Astrocyte (in vitro differentiated cells and primary cell): ENCODE results near the gene MOB1B. TPM values are rescaled to one million over a fixed set of nuclear protein-coding genes. Genes with fewer than 3 reads are reported as not detected.
A peak's percentile ranks its signal among the peaks of the same experiment; 100 is the strongest.

ENCODE experiments used
- DNase-seq: peaks from one replicate; pipeline ENCODE4 v3.0.0-alpha.2; 2010; ENCODE audit warnings: low read depth
- FAIRE-seq: peaks from 2 replicates; lab custom pipeline; 2011; peaks lifted over from hg19 to GRCh38; lab: Jason Lieb, UNC
- H2AFZ ChIP-seq: 2 replicates; pipeline ENCODE4 v1.6.0; 2012; ENCODE audit warnings: low read depth, low read length, inconsistent platforms
- H3K27ac ChIP-seq: 2 replicates; pipeline ENCODE4 v1.5.1; 2011; ENCODE audit warnings: low read depth, low read length, inconsistent platforms
- H3K27me3 ChIP-seq: 2 replicates; pipeline ENCODE4 v1.6.0; 2011; ENCODE audit warnings: low read length, inconsistent platforms; ENCODE audit not compliant: insufficient read depth
- H3K36me3 ChIP-seq: 2 replicates; pipeline ENCODE4 v1.5.1; 2011; ENCODE audit warnings: low read length, inconsistent platforms; ENCODE audit not compliant: insufficient read depth
- H3K4me1 ChIP-seq: 2 replicates; pipeline ENCODE4 v1.5.1; 2011; ENCODE audit warnings: low read length, inconsistent platforms; ENCODE audit not compliant: insufficient read depth
- H3K4me2 ChIP-seq: 2 replicates; pipeline ENCODE4 v1.6.0; 2012; ENCODE audit warnings: low read length, inconsistent platforms
- H3K4me3 ChIP-seq: 2 replicates; pipeline ENCODE4 v1.5.1; 2011; ENCODE audit warnings: low read depth, mild to moderate bottlenecking, low read length, inconsistent platforms; ENCODE audit not compliant: insufficient read depth
- H3K79me2 ChIP-seq: 2 replicates; pipeline ENCODE4 v1.6.0; 2012; ENCODE audit warnings: mild to moderate bottlenecking, low read length, inconsistent platforms; ENCODE audit not compliant: insufficient read depth
- H3K9ac ChIP-seq: 2 replicates; pipeline ENCODE4 v1.6.0; 2012; ENCODE audit warnings: mild to moderate bottlenecking, low read length, inconsistent platforms
- H3K9me3 ChIP-seq: 2 replicates; pipeline ENCODE4 v1.5.1; 2012; ENCODE audit warnings: low read depth, mild to moderate bottlenecking, low read length, inconsistent platforms; ENCODE audit not compliant: insufficient read depth
- H4K20me1 ChIP-seq: 2 replicates; pipeline ENCODE4 v1.6.0; 2012; ENCODE audit warnings: low read length, inconsistent platforms; ENCODE audit not compliant: insufficient read depth
- H3K27ac Mint-ChIP-seq: one replicate; pipeline ENCODE4 v1.8.0; 2021; ENCODE audit warnings: mild to moderate bottlenecking, mixed read lengths; ENCODE audit not compliant: unreplicated experiment
- H3K27me3 Mint-ChIP-seq: one replicate; pipeline ENCODE4 v1.8.0; 2021; ENCODE audit warnings: low read depth, mixed read lengths; ENCODE audit not compliant: unreplicated experiment
- H3K36me3 Mint-ChIP-seq: one replicate; pipeline ENCODE4 v1.8.0; 2021; ENCODE audit warnings: low read depth, mixed read lengths; ENCODE audit not compliant: unreplicated experiment
- H3K4me1 Mint-ChIP-seq: one replicate; pipeline ENCODE4 v1.8.0; 2021; ENCODE audit warnings: low read depth, mixed read lengths; ENCODE audit not compliant: unreplicated experiment
- H3K4me3 Mint-ChIP-seq: one replicate; pipeline ENCODE4 v1.8.0; 2021; ENCODE audit warnings: mild to moderate bottlenecking, moderate library complexity, mixed read lengths; ENCODE audit not compliant: unreplicated experiment
- H3K9me3 Mint-ChIP-seq: one replicate; pipeline ENCODE4 v1.8.0; 2021; ENCODE audit warnings: mild to moderate bottlenecking, mixed read lengths; ENCODE audit not compliant: unreplicated experiment
- EZH2 ChIP-seq: IDR thresholded peaks from 2 replicates; pipeline ENCODE4 v1.6.1; 2012; ENCODE audit warnings: mild to moderate bottlenecking, low read length, inconsistent platforms; ENCODE audit not compliant: insufficient read depth
- total RNA-seq: library from RNA; stranded (reverse); gene quantifications from 2 replicates; pipeline ENCODE4 v1.2.1, GENCODE V29; 2021
- TF ChIP-seq, protein P1 (sequence below): IDR thresholded peaks from 2 replicates; pipeline ENCODE4 v1.5.1; 2011; ENCODE audit warnings: low read depth, mild to moderate bottlenecking, inconsistent platforms, low read length, moderate library complexity; ENCODE audit not compliant: insufficient read depth

Gene MOB1B
- total RNA-seq, 1 donor from 2014 or later: 40.6 TPM

GRCh38 chr4:70956549-70957210 is 54.5 kb downstream of the MOB1B start:
- H3K9ac ChIP-seq: no peak overlapping the region
- no peak overlapping the region for H3K4me2 ChIP-seq
- Mint-ChIP-seq H3K4me1 (peaks cover 8% of the 10 kb centered on the region), H3K9me3 (no peaks in the 10 kb centered on the region), H3K36me3 (peaks cover 7% of the 10 kb centered on the region), H3K27me3 (no peaks in the 10 kb centered on the region), H3K4me3 (no peak overlapping the region), H3K27ac (no peak overlapping the region)
- no peak for TF ChIP-seq EZH2
- TF ChIP-seq, protein P1, sequence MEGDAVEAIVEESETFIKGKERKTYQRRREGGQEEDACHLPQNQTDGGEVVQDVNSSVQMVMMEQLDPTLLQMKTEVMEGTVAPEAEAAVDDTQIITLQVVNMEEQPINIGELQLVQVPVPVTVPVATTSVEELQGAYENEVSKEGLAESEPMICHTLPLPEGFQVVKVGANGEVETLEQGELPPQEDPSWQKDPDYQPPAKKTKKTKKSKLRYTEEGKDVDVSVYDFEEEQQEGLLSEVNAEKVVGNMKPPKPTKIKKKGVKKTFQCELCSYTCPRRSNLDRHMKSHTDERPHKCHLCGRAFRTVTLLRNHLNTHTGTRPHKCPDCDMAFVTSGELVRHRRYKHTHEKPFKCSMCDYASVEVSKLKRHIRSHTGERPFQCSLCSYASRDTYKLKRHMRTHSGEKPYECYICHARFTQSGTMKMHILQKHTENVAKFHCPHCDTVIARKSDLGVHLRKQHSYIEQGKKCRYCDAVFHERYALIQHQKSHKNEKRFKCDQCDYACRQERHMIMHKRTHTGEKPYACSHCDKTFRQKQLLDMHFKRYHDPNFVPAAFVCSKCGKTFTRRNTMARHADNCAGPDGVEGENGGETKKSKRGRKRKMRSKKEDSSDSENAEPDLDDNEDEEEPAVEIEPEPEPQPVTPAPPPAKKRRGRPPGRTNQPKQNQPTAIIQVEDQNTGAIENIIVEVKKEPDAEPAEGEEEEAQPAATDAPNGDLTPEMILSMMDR: no peak
- no peak overlapping the region for H3K27ac ChIP-seq
- H3K9me3 ChIP-seq: no peaks in the 10 kb centered on the region
- no peak overlapping the region for H3K4me3 ChIP-seq
- peaks cover 8% of the 10 kb centered on the region for H3K36me3 ChIP-seq
- no peaks in the 10 kb centered on the region for H3K27me3 ChIP-seq
- DNase-seq: no peak
- no peak overlapping the region for H2AFZ ChIP-seq
- no peak for FAIRE-seq
- peaks cover 9% of the 10 kb centered on the region for H4K20me1 ChIP-seq
- peaks cover 15% of the 10 kb centered on the region for H3K4me1 ChIP-seq
- peaks cover 47% of the 10 kb centered on the region for H3K79me2 ChIP-seq

GRCh38 chr4:70958681-70959080 is 56.5 kb downstream of the MOB1B start:
- TF ChIP-seq EZH2: no peak
- TF ChIP-seq, protein P1: no peak

DNA sequence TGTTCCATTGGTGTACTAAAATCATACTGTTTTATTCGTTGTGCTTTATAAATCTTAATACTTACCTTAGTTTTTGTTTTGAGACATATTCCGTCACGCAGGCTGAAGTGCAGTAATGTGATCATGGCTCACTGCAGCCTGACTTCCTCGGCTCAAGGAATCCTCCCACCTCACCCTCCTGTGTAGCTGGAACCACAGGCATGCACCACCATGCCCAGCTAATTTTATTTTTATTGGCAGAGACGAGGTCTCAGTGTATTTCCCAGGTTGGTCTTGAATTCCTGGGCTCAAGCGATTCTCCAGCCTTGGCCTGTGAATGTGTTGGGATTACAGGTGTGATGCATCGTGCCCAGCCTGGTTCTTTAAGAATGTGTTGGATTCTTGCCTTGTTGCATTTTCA is 66.9 kb downstream of the MOB1B start:
- H2AFZ ChIP-seq: no peak overlapping the region
- Mint-ChIP-seq H3K4me3 (no peak overlapping the region), H3K36me3 (peaks cover 8% of the 10 kb centered on the region), H3K4me1 (peaks cover 7% of the 10 kb centered on the region), H3K27me3 (no peaks in the 10 kb centered on the region), H3K27ac (peak overlapping the region; percentile 58), H3K9me3 (no peaks in the 10 kb centered on the region)
- H3K79me2 ChIP-seq: no peaks in the 10 kb centered on the region
- H3K4me3 ChIP-seq: no peak overlapping the region
- TF ChIP-seq, protein P1: no peak
- TF ChIP-seq EZH2: no peak
- no peak overlapping the region for H3K9ac ChIP-seq
- peaks cover 4% of the 10 kb centered on the region for H3K4me1 ChIP-seq
- no peak for FAIRE-seq
- peak overlapping the region; percentile 9 for H3K4me2 ChIP-seq
- peaks cover 10% of the 10 kb centered on the region for H4K20me1 ChIP-seq
- H3K27ac ChIP-seq: peak overlapping the region; percentile 11
- H3K9me3 ChIP-seq: no peaks in the 10 kb centered on the region
- DNase-seq: peak; percentile 74
- H3K36me3 ChIP-seq: peaks cover 9% of the 10 kb centered on the region
- no peaks in the 10 kb centered on the region for H3K27me3 ChIP-seq

More at GRCh38 chr4:70958681-70959080, 56.5 kb downstream of the MOB1B start:
- H3K9me3 ChIP-seq: no peaks in the 10 kb centered on the region
- peak overlapping the region; percentile 44 for H3K27ac ChIP-seq
- peaks cover 8% of the 10 kb centered on the region for H3K36me3 ChIP-seq
- FAIRE-seq (peak; percentile 95), DNase-seq (peak; percentile 95)
- peaks cover 8% of the 10 kb centered on the region for H3K4me1 Mint-ChIP-seq
- H3K27me3 Mint-ChIP-seq: no peaks in the 10 kb centered on the region
- no peaks in the 10 kb centered on the region for H3K9me3 Mint-ChIP-seq
- H3K27ac Mint-ChIP-seq: no peak overlapping the region
- H2AFZ ChIP-seq: no peak overlapping the region
- H3K4me3 ChIP-seq: no peak overlapping the region
- H3K4me2 ChIP-seq: peak overlapping the region; percentile 30
- peaks cover 15% of the 10 kb centered on the region for H3K4me1 ChIP-seq
- peaks cover 6% of the 10 kb centered on the region for H4K20me1 ChIP-seq
- H3K27me3 ChIP-seq: no peaks in the 10 kb centered on the region
- H3K4me3 Mint-ChIP-seq: no peak overlapping the region
- peaks cover 32% of the 10 kb centered on the region for H3K79me2 ChIP-seq
- peaks cover 7% of the 10 kb centered on the region for H3K36me3 Mint-ChIP-seq
- no peak overlapping the region for H3K9ac ChIP-seq
